Forelimb muscle (tissue), 1 donor: ENCODE measurements around the gene NPIPA2. TPM values are rescaled to one million over a fixed set of nuclear protein-coding genes. Genes with fewer than 3 reads are reported as not detected.

Experiments
- polyA plus RNA-seq: library from polyadenylated mRNA; unstranded; fragments of 120-200 nt; gene quantifications from one replicate; pipeline ENCODE4 v1.2.1, GENCODE V29; 2013; ENCODE audit not compliant: insufficient read length

Gene NPIPA2
- polyA plus RNA-seq, 1 donor, result 1.7 TPM

Other genes with a start within 250 kb of the NPIPA2 start
- 15.1 TPM for gene PARN, start 112.3 kb upstream of the NPIPA2 start, polyA plus RNA-seq
- gene BFAR, start 109.6 kb upstream of the NPIPA2 start, polyA plus RNA-seq, result 51.8 TPM
- 0.47 TPM for gene PLA2G10, start 48.2 kb upstream of the NPIPA2 start, polyA plus RNA-seq
- 15.6 TPM for gene NPIPA3, start 39.1 kb upstream of the NPIPA2 start, polyA plus RNA-seq
- 50.5 TPM for gene NOMO1, start 91.2 kb downstream of the NPIPA2 start, polyA plus RNA-seq
- gene NPIPA1, start 194.9 kb downstream of the NPIPA2 start, polyA plus RNA-seq, result 88.5 TPM
- 37.9 TPM for gene PDXDC1, start 232.5 kb downstream of the NPIPA2 start, polyA plus RNA-seq